DMS153 treated with DMSO at 0.1 percent for 48 hours (cell line): ENCODE measurements around the gene SI.
A peak's percentile ranks its signal among the peaks of the same experiment; 100 is the strongest.
"Not testable (repeated sequence)": the region's sequence is repeated elsewhere in the genome, so short reads cannot be mapped to it uniquely, and the experiment has no call there.

ENCODE experiments used
- DNase-seq: peaks from one replicate; lab custom pipeline; 2025; ENCODE audit not compliant: unreplicated experiment; lab: John Stamatoyannopoulos, UW

Gene SI

GRCh38 chr3:165078293-165078692, at the start of gene SI:
TSS of gene SI (minus strand) at chr3:165078496. CDS start at chr3:165076012, 2,484 bp downstream.
- peak; percentile 12 for DNase-seq

DNA sequence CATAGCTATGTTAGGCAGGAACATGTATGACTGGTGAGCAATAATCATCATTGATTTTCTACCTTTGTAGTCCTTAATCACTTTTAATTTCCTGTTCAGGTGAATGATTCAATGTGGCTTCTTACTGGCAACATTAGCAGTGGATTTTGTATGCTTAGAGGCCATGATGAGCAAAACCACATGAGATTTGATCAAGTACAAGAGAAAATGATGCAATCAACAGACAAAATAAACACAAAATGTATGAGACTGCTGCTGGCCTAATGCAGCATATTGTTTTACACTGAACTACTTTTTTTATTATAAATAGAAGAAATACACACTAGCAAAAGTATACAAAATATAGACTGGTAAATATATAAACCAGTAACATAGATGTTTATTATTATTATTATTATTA, 47.5 kb upstream of the SI start:
- no peak for DNase-seq

DNA sequence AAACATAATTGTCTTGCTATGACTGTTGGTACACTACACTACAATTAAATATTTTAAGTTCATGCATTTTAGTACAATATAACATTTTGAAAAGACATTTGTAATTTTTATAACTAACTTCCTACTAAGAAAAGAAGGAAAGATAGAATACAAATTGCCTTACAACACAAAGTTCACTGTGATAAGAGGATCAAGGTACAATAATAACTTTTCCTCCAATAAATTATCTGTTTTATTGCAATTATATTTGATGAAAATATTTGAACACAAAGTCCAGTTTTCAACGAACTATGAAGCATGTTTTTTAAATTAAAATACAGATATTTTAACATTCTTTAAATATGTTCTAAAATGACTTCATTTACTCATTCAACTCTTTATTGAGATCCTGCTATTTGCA, 33.1 kb upstream of the SI start:
- no peak for DNase-seq

GRCh38 chr3:165103616-165104015, 25.3 kb upstream of the SI start:
- DNase-seq = no peak

DNA sequence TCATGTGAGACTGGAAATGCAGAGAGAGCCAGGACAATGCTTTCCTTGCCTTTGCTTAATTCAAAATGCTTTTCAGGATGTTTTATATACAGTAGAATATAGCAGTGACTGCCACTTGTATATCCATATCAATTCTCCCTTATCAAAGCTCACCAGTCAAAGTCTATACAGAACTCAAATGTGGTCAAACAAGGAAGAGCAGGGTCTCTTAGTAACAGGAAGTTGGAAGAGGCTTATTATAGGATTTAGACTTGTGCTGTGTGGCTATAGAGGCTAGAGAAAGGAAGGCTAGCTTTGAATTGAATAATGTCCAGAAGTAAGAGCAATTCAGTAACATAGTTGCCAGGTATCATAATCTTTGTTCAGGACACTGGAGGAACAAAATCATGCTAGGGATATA, 4.4 kb upstream of the SI start:
- DNase-seq = peak; percentile 5

DNA sequence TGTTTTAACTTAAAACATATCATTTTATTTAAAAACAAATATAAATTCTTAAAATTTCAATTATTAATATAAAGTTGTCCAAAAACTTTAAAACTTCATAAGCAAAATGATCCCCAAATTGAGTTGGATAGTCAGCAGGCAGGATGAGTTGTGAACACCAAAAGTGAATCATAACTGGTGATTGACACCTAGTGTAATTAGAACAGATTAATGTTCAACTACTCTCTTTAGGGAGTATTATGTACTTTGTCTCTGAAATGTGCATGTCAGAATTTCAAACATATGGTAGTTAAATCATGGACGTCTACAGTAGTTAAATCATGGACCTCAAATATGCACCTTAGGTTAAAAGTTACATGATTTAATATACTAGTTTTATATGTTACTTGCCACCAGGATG, 2.9 kb upstream of the SI start:
- DNase-seq = no peak

GRCh38 chr3:165075695-165076094, 2.6 kb downstream of the SI start:
- DNase-seq = no peak

DNA sequence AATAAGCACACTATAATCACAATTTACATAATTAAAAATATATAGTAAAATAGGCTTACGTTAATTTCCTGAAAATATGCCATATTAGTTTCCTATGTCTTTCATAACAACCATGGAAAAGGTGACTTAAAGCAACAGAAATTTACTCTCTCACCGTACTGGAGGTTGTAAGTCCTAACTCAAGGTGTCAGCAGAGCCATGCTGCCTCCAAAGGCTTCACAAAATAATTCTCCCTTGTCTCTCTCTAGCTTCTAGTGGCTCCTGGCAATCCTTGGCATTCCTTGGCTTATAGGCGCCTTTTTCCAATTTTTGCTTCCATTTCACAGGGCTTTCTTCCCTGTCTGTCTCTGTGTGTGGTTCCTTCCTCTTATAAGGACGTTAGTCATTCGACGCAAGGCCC, 7.6 kb downstream of the SI start:
- DNase-seq = no peak

- no peak for DNase-seq
These were observed 21.8 kb downstream of the SI start for GRCh38 chr3:165056510-165056909.

GRCh38 chr3:165040186-165040585, 38.1 kb downstream of the SI start:
- DNase-seq = no peak

DNA sequence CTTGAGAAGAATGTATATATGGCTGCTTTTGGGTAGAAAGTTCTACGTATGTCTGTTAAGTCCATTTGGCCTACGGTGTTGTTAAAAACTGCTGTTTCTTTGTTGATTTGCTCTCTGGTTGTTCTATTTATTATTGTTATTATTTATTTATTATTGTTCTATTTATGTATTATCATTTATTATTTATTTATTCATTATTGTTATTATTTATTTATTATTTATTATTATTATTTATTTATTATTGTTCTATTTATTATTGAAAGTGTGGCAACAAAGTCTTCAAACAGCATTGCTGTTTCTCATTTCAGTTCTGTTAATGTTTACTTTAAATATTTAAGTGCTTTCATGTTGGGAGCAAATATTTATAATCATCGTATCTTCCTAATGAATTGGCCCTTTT, 66.7 kb downstream of the SI start:
- DNase-seq = no peak

DNA sequence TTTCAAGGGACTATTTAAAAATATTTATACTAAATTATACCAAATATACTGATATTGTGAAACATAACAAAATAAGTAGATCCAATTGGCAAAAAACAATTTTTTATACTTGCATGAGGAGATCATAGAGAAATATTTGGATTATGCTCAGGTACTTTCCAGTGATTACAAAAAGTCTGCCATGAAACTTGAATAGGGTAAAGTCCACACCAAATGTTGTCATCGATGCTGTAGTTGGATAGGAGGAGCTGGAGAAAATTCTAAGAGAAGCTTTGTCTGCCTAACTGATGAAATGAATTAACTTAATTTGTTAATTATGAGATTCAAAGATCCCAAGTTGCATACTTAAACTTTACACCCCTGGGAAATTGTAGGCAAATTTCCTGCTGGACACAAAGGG, 93.3 kb downstream of the SI start:
- DNase-seq = no peak

- DNase-seq = no peak
These were observed 115.7 kb downstream of the SI start for GRCh38 chr3:164962610-164963009.

GRCh38 chr3:164952966-164953365, 125.3 kb downstream of the SI start:
- no peak for DNase-seq

GRCh38 chr3:164951403-164951802, 126.9 kb downstream of the SI start:
- DNase-seq = not testable (repeated sequence)

DNA sequence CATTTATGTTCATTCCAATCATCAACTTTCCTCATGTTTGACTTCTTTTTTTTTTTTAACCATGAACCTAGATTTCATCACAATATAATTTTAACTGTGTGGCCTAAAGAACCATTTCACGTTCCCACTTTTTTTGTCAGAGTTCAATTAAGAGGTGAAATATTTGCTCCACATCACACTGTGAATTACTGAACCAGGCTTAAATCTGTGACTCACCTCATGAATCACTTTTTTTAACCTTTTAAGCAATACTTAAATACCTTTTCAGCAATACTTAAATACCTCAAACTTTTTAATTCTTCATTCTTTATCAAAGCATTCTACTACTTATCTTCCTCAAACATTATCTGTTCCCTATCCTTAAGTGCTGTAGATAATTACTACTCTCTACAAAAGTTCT, 137.6 kb downstream of the SI start:
- no peak for DNase-seq

GRCh38 chr3:164929642-164930041, 148.7 kb downstream of the SI start:
- DNase-seq = no peak
